ENCODE results near the gene CRYGN. TPM values are rescaled to one million over a fixed set of nuclear protein-coding genes. Genes with fewer than 3 reads are reported as not detected.
A peak's percentile ranks its signal among the peaks of the same experiment; 100 is the strongest.

The CRYGN gene
- total RNA-seq, 2 donors from 2014 or later: not detected

DNA sequence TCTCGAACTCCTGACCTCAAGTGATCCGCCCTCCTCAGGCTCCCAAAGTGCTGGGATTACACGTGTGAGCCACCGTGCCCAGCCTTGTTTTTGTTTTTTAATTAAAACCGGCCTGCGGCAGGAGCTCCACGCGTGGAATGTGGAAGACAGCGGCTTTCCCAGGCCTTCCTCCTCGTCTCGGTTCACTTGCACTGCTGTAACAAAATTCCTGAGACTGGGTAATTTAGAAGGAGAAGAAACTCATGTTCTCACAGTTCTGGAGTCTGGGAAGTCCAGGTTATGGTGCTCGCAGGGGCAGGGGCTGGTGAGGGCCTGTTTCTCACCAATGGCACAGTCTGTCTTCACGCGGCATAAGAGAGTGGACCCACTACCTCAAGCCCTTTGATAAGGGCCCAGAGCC lies 14.4 kb upstream of the CRYGN start:
- Mint-ChIP-seq H3K4me3 (no peak overlapping the region), H3K36me3 (no peaks in the 10 kb centered on the region), H3K4me1 (ENCODE audit: low read depth in 2 of 2) (peaks cover 5 to 7% of the 10 kb centered on the region in 2 donors), H3K27me3 (peaks cover 9 to 19% of the 10 kb centered on the region in 2 donors), H3K9me3 (no peaks in the 10 kb centered on the region), H3K27ac (no peak overlapping the region)
- DNase-seq (ENCODE audit: low spot score) (no peak), ATAC-seq (no peak)

DNA sequence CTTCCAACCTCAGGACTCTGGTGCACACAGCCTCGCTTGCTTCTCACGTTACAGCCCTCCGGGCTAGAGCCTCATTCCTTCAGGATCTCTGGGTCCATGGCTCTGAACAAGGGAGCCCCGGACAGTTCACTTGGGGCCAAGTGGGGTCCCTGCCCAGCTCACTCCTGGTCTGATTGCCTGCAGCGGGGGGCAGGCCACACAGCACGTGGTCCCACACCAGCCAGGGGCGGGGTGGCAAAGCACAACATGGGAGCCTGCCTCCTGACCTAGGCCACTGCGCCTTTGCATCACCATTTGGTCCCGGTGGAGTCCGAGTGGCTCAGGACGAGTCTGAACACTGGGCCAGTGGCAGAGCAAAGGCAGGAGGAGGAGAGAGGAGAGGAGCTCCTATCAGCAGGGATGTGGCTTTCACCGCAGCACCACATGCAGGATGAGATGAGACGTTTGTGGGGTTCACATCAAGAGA lies 13.4 kb upstream of the CRYGN start:
- no peaks in the 10 kb centered on the region for H3K36me3 Mint-ChIP-seq
- no peak overlapping the region for H3K27ac Mint-ChIP-seq
- no peaks in the 10 kb centered on the region for H3K9me3 Mint-ChIP-seq
- peaks cover 9 to 20% of the 10 kb centered on the region in 2 donors for H3K27me3 Mint-ChIP-seq
- peaks cover 5 to 7% of the 10 kb centered on the region in 2 donors for H3K4me1 Mint-ChIP-seq (ENCODE audit: low read depth in 2 of 2)
- ATAC-seq (no peak), DNase-seq (ENCODE audit: low spot score) (no peak)
- H3K4me3 Mint-ChIP-seq: no peak overlapping the region

DNA sequence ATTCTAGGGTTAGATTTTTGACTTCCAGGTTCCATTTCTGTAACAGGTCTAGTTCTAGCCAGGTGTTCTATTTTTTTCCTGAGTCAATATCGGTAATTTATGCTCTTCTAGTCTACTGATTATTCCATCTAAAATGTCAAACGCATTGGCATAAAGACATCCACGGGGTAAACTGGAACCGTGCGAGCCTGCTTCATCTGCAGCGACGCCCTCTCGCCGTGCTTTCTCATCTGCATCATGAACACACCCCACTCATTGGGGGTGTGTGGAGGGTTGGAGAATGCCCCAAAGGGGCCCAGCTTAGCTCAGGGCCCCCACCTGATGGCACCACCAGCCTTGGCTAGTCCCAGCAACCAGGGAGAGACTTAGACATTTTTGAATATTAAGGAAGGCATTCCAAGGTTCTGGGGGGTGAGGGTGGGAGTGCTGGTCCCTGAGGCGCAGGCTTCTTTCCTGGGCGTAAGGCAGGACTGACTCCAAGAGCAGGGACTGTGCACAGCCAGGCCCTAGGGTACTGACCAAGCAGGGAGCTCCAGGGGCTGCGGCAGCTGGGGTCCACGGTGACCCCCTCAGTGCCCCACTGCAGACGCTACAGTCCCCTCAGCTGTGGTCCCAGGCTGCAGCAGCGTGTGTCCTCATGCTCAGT lies 12.9 kb upstream of the CRYGN start:
- no peak overlapping the region for H3K27ac Mint-ChIP-seq

DNA sequence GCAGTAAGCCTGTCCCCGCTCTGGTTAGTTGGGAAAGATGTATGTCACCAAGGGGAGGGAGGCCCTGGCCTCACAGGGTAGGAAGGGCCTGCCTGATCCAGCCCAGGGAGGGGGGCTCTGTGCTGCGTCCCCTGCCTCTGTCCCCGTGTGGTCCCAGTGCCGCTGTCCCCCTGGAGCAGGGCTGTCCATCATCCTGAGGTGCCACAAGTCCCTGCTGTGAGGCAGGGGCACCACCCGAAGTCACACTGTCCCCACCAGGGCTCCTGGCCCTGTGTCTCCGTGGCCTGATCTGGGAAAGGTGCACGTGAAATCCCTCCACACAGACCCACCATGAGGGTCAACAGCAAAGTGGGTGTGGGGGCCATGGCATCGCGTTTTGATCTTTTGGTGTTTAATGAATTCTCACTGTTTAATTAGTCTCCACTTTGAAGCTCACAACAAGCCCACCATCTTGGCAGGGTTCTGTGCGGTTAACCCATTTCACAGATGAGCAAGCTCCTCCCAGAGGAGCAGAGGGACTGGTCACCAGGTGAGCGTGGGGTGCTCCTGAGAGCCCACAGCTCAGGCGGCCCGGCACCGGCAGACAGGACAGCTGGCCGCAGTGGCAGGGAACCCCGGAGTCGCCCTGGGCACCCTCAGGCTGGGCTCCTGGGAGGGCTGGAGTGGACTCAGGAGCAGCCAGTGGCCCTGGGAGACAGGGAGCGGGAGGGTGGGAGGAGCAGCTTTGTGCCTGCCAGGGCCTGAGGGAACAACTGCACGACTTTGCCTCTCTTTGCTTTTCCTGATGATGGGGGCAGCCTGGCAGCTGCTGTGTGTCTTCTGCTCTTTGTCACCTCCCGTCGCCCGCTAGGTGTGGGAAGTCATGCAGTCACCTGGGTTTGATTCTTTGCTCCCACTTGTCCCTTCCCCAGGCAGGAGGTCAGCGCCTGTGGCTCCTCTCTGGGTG lies 12.0 kb upstream of the CRYGN start:
- peak; percentile 55 for DNase-seq (ENCODE audit: low spot score)
- H3K27ac Mint-ChIP-seq: no peak overlapping the region

More for the DNA sequence above, 12.9 kb upstream of the CRYGN start:
- ATAC-seq: no peak
- H3K36me3 Mint-ChIP-seq: no peaks in the 10 kb centered on the region
- H3K9me3 Mint-ChIP-seq: no peaks in the 10 kb centered on the region
- H3K4me3 Mint-ChIP-seq: no peak overlapping the region
- H3K4me1 Mint-ChIP-seq (ENCODE audit: low read depth in 2 of 2): peaks cover 5 to 7% of the 10 kb centered on the region in 2 donors
- H3K27me3 Mint-ChIP-seq: peaks cover 9 to 20% of the 10 kb centered on the region in 2 donors
- DNase-seq (ENCODE audit: low spot score): no peak

DNA sequence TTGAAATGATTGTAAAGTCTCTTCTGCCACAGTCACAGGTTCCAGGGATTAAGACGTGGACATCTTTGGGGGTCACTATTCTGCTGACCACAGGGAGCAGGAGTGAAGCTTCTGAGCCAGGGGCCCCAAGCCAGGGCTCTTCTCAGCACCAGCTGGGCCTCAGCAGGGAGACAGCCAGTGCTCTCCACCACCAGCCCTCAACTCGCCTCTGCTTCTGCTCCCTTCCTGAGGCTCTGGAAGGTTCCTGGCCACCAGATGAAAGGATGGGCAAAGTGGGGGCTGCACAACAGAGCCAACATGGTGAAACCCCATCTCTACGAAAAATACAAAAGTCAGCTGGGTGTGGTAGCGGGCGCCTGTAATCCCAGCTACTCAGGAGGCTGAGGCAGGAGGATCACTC lies 11.2 kb upstream of the CRYGN start:
- H3K27me3 Mint-ChIP-seq: peaks cover 9 to 26% of the 10 kb centered on the region in 2 donors
- no peaks in the 10 kb centered on the region for H3K36me3 Mint-ChIP-seq
- no peak overlapping the region for H3K27ac Mint-ChIP-seq
- no peaks in the 10 kb centered on the region for H3K9me3 Mint-ChIP-seq
- ATAC-seq: no peak
- H3K4me1 Mint-ChIP-seq (ENCODE audit: low read depth in 2 of 2): peaks cover 0 to 3% of the 10 kb centered on the region in 2 donors
- H3K4me3 Mint-ChIP-seq: no peak overlapping the region
- DNase-seq (ENCODE audit: low spot score): no peak

More for the DNA sequence above, 12.0 kb upstream of the CRYGN start:
- peaks cover 9 to 20% of the 10 kb centered on the region in 2 donors for H3K27me3 Mint-ChIP-seq
- no peaks in the 10 kb centered on the region for H3K9me3 Mint-ChIP-seq
- H3K36me3 Mint-ChIP-seq: no peaks in the 10 kb centered on the region
- ATAC-seq: no peak
- H3K4me3 Mint-ChIP-seq: no peak overlapping the region
- H3K4me1 Mint-ChIP-seq (ENCODE audit: low read depth in 2 of 2): peaks cover 0 to 3% of the 10 kb centered on the region in 2 donors

DNA sequence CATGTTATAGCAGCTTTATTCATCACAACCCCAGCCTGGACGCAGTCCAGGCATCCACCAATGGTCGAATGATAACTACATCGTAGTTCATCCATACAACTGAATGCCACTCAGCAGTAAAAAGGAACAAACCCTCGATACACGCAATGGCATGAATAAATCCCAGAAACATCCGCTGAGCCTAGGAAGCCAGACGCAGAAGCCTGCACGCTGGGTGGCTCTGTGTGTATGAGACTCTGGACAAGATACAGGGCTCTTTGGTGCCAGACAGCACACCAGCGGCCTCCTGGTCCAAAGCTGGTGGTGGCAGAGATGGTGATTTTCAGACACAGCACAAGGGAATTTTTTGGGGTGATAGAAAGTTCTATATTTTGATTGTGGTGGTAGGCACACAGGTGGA lies 10.0 kb upstream of the CRYGN start:
- Mint-ChIP-seq H3K4me1 (ENCODE audit: low read depth in 2 of 2) (peaks cover 0 to 3% of the 10 kb centered on the region in 2 donors), H3K36me3 (no peaks in the 10 kb centered on the region), H3K4me3 (peak overlapping the region; percentile 4), H3K9me3 (no peaks in the 10 kb centered on the region), H3K27ac (no peak overlapping the region), H3K27me3 (peaks cover 9 to 33% of the 10 kb centered on the region in 2 donors)
- ATAC-seq (no peak), DNase-seq (ENCODE audit: low spot score) (no peak)

DNA sequence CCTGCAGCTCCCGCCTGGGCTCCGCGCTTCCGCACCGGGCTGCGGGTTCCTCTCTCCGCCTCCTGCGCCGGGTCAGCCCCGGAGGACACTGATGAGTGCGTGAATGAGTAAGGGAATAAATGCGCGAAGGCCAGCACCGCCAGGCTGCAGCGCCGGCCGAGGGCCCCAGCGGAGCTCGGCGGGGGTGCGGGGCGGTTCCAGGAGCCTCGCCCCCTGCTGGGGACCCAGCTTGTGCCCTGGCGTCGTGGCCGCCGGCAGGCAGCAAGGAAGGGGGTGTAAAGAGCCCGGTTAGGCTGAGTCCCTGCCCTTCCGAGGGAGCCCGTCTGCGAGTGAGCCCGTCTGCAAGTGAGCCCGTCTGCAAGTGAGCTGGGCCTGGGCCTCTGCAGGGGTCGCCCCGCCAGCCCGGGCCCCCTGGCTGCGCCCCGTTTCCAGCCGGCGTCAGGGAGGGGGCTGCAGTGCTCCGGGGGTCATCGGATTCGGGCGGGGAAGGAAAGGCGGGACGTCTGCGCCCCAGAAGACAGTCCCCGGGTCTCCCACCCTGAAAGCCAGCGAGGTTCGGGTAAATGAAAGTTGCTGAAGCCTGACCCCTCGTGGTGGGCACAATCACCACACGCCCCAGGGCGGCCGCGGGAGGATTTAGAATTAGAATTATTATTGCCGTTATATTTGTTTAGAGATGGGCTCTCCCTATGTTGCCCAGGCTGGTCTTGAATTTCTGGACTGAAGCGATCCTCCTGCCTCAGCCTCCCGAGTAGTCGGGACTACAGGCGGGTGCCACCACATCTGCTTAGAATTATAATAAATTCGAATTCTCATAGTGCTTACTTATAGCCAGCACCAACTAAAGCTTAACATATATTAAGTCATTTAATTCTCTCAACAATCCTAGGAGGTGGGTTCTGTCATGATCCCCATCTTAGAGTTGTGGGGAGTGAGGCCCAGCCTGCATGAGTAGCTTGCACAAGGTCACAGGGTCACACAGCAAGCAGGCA lies 8.6 kb upstream of the CRYGN start:
- no peaks in the 10 kb centered on the region for H3K36me3 Mint-ChIP-seq
- peak overlapping the region; percentile 48 for H3K4me3 Mint-ChIP-seq
- H3K4me1 Mint-ChIP-seq (ENCODE audit: low read depth in 2 of 2): peaks cover 0 to 3% of the 10 kb centered on the region in 2 donors
- DNase-seq (ENCODE audit: low spot score) (peak; percentile 78), ATAC-seq (peak; percentile 81 to 87)
- no peak overlapping the region for H3K27ac Mint-ChIP-seq
- no peaks in the 10 kb centered on the region for H3K9me3 Mint-ChIP-seq
- H3K27me3 Mint-ChIP-seq: peaks cover 9 to 33% of the 10 kb centered on the region in 2 donors

DNA sequence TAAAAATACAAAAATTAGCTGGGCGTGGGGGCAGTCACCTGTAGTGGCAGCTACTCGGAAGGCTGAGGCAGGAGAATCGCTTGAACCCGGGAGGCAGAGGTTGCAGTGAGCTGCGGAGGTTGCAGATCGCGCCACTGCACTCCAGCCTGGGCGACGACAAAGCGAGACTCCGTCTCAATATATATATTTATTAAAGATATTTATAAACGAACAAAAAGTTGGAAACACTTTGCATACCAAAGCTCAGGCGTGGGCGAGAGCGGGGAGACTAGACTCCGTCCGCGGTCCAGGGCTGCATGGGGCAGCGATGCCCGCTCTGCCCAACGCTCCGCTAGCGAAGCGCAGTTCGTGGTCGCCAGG lies 7.9 kb upstream of the CRYGN start:
- Mint-ChIP-seq H3K9me3 (no peaks in the 10 kb centered on the region), H3K4me1 (ENCODE audit: low read depth in 2 of 2) (peaks cover 0 to 3% of the 10 kb centered on the region in 2 donors), H3K27ac (no peak overlapping the region), H3K27me3 (peaks cover 11 to 39% of the 10 kb centered on the region in 2 donors), H3K36me3 (no peaks in the 10 kb centered on the region), H3K4me3 (peak overlapping the region; percentile 48)
- DNase-seq (ENCODE audit: low spot score): no peak
- ATAC-seq: no peak

DNA sequence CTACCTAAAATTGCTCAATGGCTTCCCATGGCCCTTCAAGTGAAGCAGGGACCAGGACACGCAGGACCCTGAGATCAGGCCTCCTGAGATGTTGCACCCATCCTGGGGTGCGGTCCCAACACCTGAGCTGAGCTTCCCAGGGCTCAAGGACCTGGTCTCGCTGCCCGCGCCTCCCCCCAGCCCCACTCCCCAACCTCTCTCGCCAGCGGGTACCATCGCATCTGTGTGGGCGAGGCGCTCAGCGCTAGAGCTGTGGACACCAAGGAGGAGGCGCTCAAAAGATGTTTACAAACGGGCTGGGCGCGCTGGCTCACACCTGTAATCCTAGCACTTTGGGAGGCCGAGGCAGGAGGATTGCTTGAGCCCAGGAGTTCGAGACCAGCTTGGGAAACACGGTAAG lies 7.4 kb upstream of the CRYGN start:
- H3K4me1 Mint-ChIP-seq (ENCODE audit: low read depth in 2 of 2): peaks cover 0 to 3% of the 10 kb centered on the region in 2 donors
- H3K36me3 Mint-ChIP-seq: no peaks in the 10 kb centered on the region
- peaks cover 11 to 39% of the 10 kb centered on the region in 2 donors for H3K27me3 Mint-ChIP-seq
- no peak overlapping the region for H3K27ac Mint-ChIP-seq
- H3K9me3 Mint-ChIP-seq: no peaks in the 10 kb centered on the region
- no peak for ATAC-seq
- peak; percentile 55 for DNase-seq (ENCODE audit: low spot score)
- no peak overlapping the region for H3K4me3 Mint-ChIP-seq

DNA sequence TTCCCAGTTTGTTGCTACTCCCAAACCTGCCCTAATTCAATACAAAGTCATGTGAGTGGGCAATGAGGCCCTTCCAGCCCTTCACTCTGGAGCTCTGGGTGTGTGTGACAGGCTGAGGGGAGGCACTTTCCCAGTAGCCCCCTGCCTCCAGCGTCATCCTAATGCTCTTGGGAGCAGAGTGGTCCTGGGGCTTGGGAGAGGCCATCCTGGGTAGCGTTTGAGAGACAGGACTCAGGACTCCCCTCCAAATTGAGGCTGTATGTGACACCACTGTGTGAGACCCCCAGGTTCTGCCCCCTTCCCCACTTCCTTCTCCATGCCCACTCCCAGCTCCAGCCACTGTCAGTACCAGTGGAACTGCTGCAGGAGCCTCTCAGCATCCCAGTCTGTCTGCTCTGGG lies 6.5 kb upstream of the CRYGN start:
- H3K9me3 Mint-ChIP-seq: no peaks in the 10 kb centered on the region
- no peak overlapping the region for H3K27ac Mint-ChIP-seq
- H3K36me3 Mint-ChIP-seq: no peaks in the 10 kb centered on the region
- DNase-seq (ENCODE audit: low spot score) (peak; percentile 48), ATAC-seq (no peak)
- peaks cover 6 to 7% of the 10 kb centered on the region in 2 donors for H3K4me1 Mint-ChIP-seq (ENCODE audit: low read depth in 2 of 2)
- H3K4me3 Mint-ChIP-seq: no peak overlapping the region
- peaks cover 18 to 38% of the 10 kb centered on the region in 2 donors for H3K27me3 Mint-ChIP-seq

DNA sequence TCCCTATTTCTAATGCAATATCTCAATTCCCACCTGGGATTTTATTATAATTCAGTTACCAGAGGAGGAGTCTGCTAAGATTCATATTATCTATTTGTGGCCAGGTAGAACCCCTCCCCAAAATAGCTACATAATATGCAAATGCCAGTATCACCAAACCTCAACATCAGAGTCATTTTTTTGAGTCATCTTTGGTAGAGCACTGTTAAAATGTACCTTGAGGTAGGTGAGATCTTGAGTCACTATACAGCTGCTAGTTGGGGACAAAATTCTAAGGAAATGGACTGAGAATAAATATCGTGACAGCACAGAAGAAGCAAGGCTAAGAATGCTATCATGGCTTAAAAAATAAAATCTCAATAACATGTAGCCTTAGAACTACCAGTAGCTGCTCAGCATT lies 4.7 kb upstream of the CRYGN start:
- Mint-ChIP-seq H3K36me3 (no peaks in the 10 kb centered on the region), H3K27me3 (peaks cover 23 to 28% of the 10 kb centered on the region in 2 donors), H3K9me3 (no peaks in the 10 kb centered on the region), H3K27ac (no peak overlapping the region), H3K4me1 (ENCODE audit: low read depth in 2 of 2) (peaks cover 5 to 9% of the 10 kb centered on the region in 2 donors), H3K4me3 (no peak overlapping the region)
- no peak for DNase-seq (ENCODE audit: low spot score)
- ATAC-seq: no peak

DNA sequence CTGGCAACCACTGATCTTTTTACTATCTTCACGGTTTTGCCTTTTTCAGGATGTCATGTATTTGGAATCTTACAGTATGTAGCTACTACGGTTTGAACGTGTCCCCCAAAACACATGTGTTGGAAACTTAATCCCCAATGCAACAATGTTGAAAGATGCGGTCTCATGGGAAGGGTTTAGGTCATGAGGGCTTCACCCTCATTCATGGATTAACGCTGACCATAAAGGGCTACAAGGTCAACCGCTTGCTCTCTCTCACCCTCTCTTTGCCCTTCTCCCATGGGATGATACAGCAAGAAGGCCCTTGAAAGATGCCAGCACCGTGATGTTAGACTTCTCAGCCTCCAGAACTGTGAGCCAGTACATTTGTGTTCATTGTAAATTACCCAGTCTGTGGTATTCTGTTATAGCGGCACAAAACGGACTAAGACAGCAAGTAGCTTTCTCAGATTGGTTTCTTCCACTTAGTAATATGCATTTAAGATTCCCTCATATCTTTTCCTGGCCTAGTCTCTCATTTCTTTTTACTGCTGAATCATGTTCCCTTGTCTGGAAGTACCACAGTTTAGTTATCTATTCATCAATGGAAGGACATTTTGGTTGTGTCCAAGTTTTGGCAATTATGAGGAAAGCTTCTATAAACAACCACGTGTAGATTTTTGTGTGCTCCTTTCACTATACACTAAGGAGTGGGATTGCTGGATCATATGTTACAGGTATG lies 3.0 kb upstream of the CRYGN start:
- Mint-ChIP-seq H3K27ac (no peak overlapping the region), H3K36me3 (no peaks in the 10 kb centered on the region), H3K4me3 (no peak overlapping the region), H3K9me3 (no peaks in the 10 kb centered on the region), H3K4me1 (ENCODE audit: low read depth in 2 of 2) (peaks cover 3 to 9% of the 10 kb centered on the region in 2 donors), H3K27me3 (peaks cover 21 to 24% of the 10 kb centered on the region in 2 donors)
- no peak for DNase-seq (ENCODE audit: low spot score)
- no peak for ATAC-seq

All from natural killer cell treated with Interleukin-12 subunit alpha and Interleukin-12 subunit beta and Interleukin-15 and Interleukin-18, amount 100 ng/mL, for 72 hours (primary cell).